ENCODE measurements around the gene GABRA5.

GABRA5 gene

GRCh38 chr15:26928051-26928450, 61.2 kb downstream of the GABRA5 start:
- no peak for FAIRE-seq
- no peak for TF ChIP-seq POLR2A (IDR thresholded peaks at IDR 0.05; ENCODE audit: low read depth, low read length)
- no peak for DNase-seq (ENCODE audit: insufficient read length, low spot score)

GRCh38 chr15:26929588-26929987, 62.7 kb downstream of the GABRA5 start:
- FAIRE-seq = no peak
- no peak for DNase-seq (ENCODE audit: insufficient read length, low spot score)
- no peak for TF ChIP-seq POLR2A (IDR thresholded peaks at IDR 0.05; ENCODE audit: low read depth, low read length)

GRCh38 chr15:26934848-26935247, 68.0 kb downstream of the GABRA5 start:
- TF ChIP-seq POLR2A (IDR thresholded peaks at IDR 0.05; ENCODE audit: low read depth, low read length) = no peak
- FAIRE-seq (no peak), DNase-seq (ENCODE audit: insufficient read length, low spot score) (no peak)

GRCh38 chr15:26935322-26935721, 68.5 kb downstream of the GABRA5 start:
- TF ChIP-seq POLR2A (IDR thresholded peaks at IDR 0.05; ENCODE audit: low read depth, low read length) = no peak
- FAIRE-seq (no peak), DNase-seq (ENCODE audit: insufficient read length, low spot score) (no peak)

- DNase-seq (ENCODE audit: insufficient read length, low spot score) = no peak
- no peak for FAIRE-seq
- no peak for TF ChIP-seq POLR2A (IDR thresholded peaks at IDR 0.05; ENCODE audit: low read depth, low read length)
Measured at GRCh38 chr15:26936502-26936901, 69.6 kb downstream of the GABRA5 start.

- no peak for FAIRE-seq
- no peak for DNase-seq (ENCODE audit: insufficient read length, low spot score)
- no peak for TF ChIP-seq POLR2A (IDR thresholded peaks at IDR 0.05; ENCODE audit: low read depth, low read length)
Measured at GRCh38 chr15:26937134-26937533, 70.3 kb downstream of the GABRA5 start.

GRCh38 chr15:26939398-26939797, 72.5 kb downstream of the GABRA5 start:
- FAIRE-seq (no peak), DNase-seq (ENCODE audit: insufficient read length, low spot score) (no peak)
- TF ChIP-seq POLR2A (IDR thresholded peaks at IDR 0.05; ENCODE audit: low read depth, low read length) = no peak

GRCh38 chr15:26941489-26941888, 74.6 kb downstream of the GABRA5 start:
- DNase-seq (ENCODE audit: insufficient read length, low spot score) (no peak), FAIRE-seq (no peak)
- no peak for TF ChIP-seq POLR2A (IDR thresholded peaks at IDR 0.05; ENCODE audit: low read depth, low read length)

GRCh38 chr15:26943866-26944265, 77.0 kb downstream of the GABRA5 start:
- FAIRE-seq (no peak), DNase-seq (ENCODE audit: insufficient read length, low spot score) (no peak)
- TF ChIP-seq POLR2A (IDR thresholded peaks at IDR 0.05; ENCODE audit: low read depth, low read length) = no peak

- no peak for TF ChIP-seq POLR2A (IDR thresholded peaks at IDR 0.05; ENCODE audit: low read depth, low read length)
- FAIRE-seq (no peak), DNase-seq (ENCODE audit: insufficient read length, low spot score) (no peak)
Measured at GRCh38 chr15:26945046-26945445, 78.2 kb downstream of the GABRA5 start.

GRCh38 chr15:26950001-26950400, 83.1 kb downstream of the GABRA5 start:
- DNase-seq (ENCODE audit: insufficient read length, low spot score) (no peak), FAIRE-seq (no peak)
- TF ChIP-seq POLR2A (IDR thresholded peaks at IDR 0.05; ENCODE audit: low read depth, low read length) = no peak

- no peak for TF ChIP-seq POLR2A (IDR thresholded peaks at IDR 0.05; ENCODE audit: low read depth, low read length)
- no peak for FAIRE-seq
- DNase-seq (ENCODE audit: insufficient read length, low spot score) = no peak
Measured at GRCh38 chr15:26954403-26954802, 87.5 kb downstream of the GABRA5 start.

- FAIRE-seq = no peak
- no peak for DNase-seq (ENCODE audit: insufficient read length, low spot score)
- no peak for TF ChIP-seq POLR2A (IDR thresholded peaks at IDR 0.05; ENCODE audit: low read depth, low read length)
Measured at GRCh38 chr15:26967719-26968269, 100.9 kb downstream of the GABRA5 start.

GRCh38 chr15:26968806-26969205, 101.9 kb downstream of the GABRA5 start:
- DNase-seq (ENCODE audit: insufficient read length, low spot score) (no peak), FAIRE-seq (no peak)
- no peak for TF ChIP-seq POLR2A (IDR thresholded peaks at IDR 0.05; ENCODE audit: low read depth, low read length)

- FAIRE-seq (no peak), DNase-seq (ENCODE audit: insufficient read length, low spot score) (no peak)
- no peak for TF ChIP-seq POLR2A (IDR thresholded peaks at IDR 0.05; ENCODE audit: low read depth, low read length)
Measured at GRCh38 chr15:26970712-26971210, 103.9 kb downstream of the GABRA5 start, which contains the start of gene GABRG3. Gene GABRG3 (plus strand): TSS chr15:26971181.
